Left colon (tissue), 2 donors: ENCODE data around the gene PCGF3. TPM values are rescaled to one million over a fixed set of nuclear protein-coding genes. Genes with fewer than 3 reads are reported as not detected.
"Not testable (repeated sequence)": the region's sequence is repeated elsewhere in the genome, so short reads cannot be mapped to it uniquely, and the experiment has no call there.

Source experiments
- ATAC-seq: fragments of 200-7000 bp; cut with Tn5 transposase; one replicate; pipeline ENCODE4 v1.9.1; 2020; ENCODE audit warnings: mild to moderate bottlenecking, moderate library complexity
- DNase-seq, 2 donors: peaks; one replicate each; pipeline ENCODE4 v3.0.0-alpha.2; 2020
- intact Hi-C, 2 donors: fragments of 100-400 bp; cut with DNase I in 1 of 2; cut with micrococcal nuclease in 1 of 2; formaldehyde crosslinking; loops; one replicate each; pipeline versions ENCODE4 v1.11.2 to v1.14.0; 2022; cut with DNase I, micrococcal nuclease
- total RNA-seq, 2 donors: library from RNA; stranded (reverse); fragmentation: NEBNext Ultra II Directional; extraction: Animal tissue kit (Norgen Biotek cat#: 25700); gene quantifications; one replicate each; pipeline ENCODE4 v1.2.1, GENCODE V29; 2021
- donor health status: DM: no; HTN: no; CAD: no.
- donor health status: DM: yes; HTN: yes; CAD: no.

The PCGF3 gene
- total RNA-seq, 2 donors from 2014 or later, result 46.9 to 51.9 TPM

DNA sequence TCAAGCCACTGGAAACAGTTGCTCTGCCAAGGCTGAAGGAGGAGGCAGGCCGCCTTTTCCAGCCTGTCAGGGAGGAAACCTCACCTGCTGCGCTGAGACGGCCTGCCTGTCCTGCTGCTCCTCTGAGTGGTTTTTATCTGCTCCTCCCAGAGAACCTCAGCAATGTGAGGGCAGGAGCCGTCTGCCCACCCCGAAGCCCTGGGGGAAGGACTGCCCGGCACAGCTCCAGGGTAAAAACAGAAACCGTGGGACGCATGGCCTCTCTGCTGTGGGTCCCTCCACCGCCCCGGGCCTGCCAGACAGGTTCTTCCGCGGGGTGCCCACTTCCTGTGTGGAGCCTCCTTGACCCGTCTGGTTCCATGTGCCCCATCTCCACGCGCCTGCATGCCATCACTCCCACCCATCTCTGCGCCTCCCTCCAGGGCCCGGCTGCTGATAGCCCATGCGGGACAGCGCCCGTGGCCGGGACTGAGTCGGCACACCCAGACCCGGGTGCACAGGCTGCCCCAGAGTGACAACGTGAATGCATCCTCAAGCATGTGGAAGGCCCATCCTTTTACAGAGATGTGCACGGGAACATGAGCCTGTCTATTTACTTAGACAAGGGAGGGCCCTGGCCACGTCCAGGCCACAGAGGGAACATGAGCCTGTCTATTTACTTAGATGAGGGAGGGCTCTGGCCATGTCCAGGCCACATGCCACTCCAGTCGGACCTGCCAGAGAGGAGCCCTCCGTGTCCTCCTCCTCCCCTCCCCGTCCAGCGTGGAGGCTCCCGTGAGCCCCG, 12.7 kb upstream of the PCGF3 start:
- intact Hi-C loops, result no loop called here
- ATAC-seq (no peak), DNase-seq (no peak)

DNA sequence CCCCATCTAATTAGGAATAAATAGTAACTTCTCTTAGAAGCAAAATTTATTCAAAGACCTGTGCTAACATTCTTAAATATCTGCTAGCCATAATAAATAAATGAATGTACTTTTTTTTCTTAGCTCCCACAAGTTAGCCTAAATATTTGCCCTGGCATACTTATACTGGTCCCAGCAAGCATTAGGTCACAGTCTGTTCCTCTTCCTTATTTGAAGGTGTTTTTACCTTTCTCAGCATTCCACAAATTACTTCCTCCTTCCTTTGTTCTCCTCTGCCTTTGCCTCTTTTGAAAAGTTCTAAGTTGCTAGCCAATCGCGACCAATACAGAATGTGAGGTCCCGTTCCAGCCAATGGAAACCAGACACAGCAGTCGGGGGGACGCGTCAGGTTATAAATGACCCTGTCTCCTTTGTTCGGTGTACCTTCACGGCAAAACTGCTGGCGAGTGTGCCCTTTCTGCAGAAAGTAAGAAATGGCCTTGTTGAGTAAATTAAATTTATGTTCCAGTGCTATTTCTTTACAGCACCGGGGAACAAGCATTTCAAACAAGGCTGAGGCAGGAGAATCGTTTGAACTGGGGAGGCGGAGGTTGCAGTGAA, 11.2 kb upstream of the PCGF3 start:
- ATAC-seq, intact Hi-C loops, DNase-seq: not testable (repeated sequence)

DNA sequence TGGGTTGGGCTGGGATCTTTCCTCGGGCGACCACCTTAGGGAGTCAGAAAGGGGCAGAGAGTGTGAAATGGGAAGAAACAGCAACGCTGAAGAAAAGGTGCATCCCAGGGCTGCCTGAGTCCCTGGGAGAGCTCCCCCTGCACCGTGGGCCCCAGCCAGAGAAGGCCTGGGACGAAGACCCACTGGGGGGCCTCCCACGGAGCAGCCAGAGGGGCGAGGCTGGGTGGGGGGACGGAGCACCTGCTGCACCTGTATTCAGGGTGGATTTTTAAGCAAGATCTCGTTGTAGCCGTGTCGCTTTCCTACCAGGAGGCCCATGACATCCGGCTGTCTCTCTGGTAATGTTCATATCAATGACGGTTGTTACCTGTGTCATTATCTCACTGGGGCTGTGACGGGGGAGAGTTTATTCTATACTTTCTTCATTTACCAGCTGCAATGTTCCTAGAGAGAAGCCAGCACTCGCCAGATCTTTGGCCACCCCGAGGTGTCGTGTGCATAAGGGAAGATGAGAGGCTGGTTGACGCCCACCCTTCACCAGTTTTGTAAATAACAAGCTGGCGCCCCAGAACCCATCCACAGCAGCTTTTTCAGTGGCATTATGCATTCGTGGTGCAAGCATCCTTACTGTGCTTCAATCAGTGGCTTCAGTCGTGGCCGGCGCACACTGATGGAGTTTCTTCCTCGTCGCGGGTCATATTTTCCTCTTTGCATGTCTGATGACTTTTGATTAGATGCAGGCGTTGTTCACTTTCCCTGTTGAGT, 5.6 kb upstream of the PCGF3 start:
- intact Hi-C loops, result no loop called here
- ATAC-seq (no peak), DNase-seq (no peak)

DNA sequence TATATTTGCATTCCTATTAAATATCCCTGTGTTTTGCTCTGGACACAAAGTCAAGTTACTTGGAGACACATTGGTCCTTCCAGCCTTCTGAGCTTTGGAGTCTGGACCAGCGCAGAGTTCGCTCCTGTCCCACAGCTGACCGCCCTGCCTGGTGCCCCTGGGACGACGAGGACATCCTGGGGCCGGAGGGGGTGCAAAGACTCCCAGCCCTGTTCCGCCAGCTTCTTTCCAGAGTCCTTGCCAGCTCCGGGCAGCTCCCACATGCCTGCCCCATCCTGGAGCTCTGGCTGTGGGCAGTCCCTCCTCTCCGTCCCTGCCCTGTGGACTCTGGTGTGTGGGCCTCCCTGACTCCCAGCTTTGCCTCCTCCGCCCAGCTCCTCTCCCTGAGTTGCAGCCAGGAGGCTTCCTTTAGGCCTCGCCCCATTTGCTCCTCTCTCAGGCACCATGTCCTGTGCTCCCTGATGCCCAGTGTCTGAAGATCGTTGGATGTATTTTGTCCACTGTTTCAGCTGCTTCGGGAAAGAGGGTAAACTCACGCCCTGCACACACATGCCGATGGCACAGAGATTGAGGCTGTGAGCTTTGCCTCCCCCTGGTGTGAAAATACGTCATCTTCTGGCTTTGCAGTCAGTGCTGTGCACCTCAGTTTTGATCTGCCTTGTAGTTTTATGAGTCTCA, 4.9 kb upstream of the PCGF3 start:
- no peak for DNase-seq
- ATAC-seq, result no peak
- intact Hi-C loops, result no loop called here

DNA sequence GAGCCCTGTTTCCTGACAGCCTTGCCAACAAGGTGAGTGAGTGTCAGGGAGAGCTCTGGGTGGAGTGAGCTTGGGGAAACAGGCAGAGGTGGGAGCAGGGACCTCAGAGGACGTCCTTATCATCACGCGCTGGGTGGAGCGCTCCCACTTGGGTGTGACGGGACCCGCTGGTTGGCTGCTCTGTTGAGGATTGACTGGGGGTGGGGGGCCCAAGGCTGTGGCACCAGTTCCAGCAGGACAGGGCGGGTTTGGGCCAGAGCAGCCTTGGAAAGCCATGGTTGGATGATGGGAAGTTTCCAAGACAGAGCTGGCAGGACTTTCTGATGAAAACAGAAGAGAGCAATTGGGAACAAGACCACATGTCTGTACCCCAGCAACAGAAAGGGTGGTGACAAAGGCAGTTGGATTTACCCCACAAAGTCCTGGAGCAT, 3.0 kb upstream of the PCGF3 start:
- intact Hi-C loops, result no loop called here
- no peak for DNase-seq
- ATAC-seq, result no peak

DNA sequence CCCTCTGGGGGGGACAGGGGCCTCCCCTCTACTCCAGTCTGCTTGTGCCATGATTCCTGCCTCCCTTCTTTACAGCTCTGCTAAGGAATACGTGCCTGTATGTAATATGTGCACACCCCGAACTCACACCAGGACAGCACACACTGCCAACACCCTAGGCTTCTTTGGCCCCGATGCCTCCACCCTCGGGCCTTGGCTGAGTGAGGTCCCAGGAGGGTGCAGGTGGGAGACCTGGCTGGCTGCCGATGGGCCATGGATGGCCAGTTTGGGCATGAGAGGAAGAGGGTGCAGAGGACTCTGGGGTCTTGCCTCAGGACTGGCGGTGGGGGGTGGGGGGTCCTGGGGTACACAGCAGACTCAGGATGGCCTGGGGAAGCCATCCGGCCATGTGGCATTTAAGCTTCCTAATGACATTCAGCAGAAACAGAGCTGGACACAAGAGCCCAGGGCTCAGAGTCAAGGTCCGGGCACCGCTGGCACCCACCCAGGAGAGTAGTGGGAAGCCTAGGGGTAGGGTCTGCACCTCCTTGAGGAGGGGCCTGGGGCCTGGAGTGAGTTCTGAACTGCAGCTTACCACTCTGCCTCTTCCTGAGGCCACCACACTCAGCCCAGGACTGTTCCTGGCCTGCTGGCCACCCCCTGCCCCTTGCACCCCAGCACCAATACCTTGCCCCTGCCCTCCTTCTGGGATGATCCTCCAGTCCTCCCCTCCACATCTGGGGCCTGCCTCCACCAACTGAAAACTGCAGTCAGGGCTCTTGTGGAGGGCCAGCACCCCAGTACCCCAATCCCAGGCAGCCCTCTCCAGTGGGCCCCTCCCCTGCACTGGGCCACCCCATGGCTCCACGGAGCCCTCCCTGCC, 2.1 kb upstream of the PCGF3 start:
- ATAC-seq (no peak), DNase-seq (no peak)
- intact Hi-C loops, result no loop called here

DNA sequence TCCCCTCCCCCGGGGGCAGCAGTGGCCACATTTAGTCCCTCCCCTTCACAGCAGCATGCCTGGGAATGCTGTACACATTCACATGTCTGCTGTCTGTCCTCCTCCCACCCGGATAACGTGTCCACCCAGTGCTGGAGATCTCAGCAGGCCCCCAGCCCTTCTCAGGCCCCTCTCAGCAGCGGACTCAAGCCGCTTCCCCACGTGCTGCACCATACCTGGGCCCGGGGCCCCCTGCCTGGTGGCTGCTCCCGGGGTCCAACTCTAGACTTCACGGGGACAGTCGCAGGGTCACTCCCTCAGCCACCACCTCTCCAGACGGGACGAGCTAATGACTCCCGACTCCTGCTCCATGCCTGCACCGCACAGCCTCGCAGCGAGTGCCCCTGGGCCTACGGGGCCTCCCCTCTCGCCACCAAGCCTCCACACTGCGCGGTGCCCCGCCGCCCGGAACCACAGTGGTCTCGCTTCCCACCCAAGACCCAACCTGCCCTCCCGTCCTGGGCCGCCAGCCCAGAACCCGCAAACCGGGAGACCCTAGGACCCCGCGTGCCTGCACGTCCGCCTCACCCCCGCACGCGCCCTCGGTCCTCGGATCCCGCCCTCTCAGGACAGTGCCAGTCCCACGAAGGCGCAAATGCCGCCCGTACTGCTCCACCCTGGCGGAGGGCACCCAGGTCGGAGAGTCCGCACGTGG, 1.3 kb upstream of the PCGF3 start:
- DNase-seq (no peak), ATAC-seq (no peak)
- intact Hi-C loops, result no loop called here

DNA sequence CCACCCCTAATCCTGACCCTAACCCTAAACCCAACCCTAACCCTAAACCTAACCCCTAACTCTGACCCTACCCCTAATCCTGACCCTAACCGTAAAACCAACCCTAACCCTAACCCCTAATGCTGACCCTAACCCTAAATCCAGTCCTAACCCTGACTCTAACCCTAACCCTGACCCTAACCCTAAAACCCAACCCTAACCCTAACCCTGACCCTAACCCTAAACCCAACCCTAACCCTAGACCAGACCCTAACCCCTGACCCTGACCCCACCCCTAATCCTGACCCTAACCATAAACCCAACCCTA, 708 bp upstream of the PCGF3 start:
- intact Hi-C loops, result no loop called here
- DNase-seq (no peak), ATAC-seq (no peak)

DNA sequence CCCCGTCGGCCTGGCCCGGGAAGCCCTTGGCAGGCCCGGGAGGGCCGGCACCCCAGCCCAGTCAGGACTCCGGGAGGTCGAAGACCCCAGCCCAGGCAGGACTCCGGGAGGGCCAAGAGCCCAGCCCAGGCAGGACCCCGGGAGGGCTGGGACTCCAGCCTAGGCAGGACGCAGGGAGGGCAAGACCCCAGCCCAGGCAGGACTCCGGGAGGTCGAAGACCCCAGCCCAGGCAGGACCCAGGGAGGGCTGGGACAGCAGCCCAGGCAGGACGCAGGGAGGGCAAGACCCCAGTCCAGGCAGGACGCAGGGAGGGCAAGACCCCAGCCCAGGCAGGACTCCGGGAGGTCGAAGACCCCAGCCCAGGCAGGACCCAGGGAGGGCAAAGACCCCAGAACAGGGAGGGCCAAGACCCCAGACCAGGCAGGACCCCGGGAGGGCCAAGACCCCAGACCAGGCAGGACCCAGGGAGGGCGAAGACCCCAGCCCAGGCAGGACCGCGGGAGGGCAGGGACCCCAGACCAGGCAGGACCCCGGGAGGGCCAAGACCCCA, 526 bp downstream of the PCGF3 start:
- intact Hi-C loops, DNase-seq, ATAC-seq: not testable (repeated sequence)

DNA sequence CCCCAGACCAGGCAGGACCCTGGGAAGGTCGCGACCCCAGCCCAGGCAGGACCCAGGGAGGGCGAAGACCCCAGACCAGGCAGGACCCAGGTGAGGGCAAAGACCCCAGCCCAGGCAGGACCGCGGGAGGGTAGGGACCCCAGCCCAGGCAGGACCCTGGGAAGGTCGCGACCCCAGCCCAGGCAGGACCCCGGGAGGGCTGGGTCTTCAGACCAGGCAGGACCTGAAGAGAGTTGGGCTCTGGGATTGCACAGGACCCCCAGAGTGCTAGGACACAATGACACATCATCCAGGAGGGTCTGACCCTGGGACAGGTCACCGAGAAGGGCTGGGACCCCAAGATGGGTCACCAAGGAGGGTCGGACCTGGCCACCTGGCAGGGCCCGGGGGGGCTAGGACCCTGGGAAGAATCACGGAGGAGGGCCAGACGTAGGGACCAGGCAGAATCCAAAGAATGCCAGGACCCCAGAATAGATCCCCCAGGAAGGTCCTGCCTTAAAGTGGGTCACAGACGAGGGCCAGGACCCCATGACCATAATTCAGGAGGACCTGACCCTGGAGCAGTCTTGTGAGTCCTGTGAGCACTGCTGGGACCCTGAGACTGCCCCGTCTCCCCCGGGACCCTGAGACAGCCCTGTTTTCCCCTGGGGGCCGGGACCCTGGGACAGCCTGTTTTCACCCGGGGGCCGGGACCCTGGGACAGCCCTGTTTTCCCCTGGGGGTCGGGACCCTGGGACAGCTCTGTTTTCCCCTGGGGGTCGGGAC, 1.4 kb downstream of the PCGF3 start:
- ATAC-seq (no peak), DNase-seq (no peak)
- intact Hi-C loops, result no loop called here

DNA sequence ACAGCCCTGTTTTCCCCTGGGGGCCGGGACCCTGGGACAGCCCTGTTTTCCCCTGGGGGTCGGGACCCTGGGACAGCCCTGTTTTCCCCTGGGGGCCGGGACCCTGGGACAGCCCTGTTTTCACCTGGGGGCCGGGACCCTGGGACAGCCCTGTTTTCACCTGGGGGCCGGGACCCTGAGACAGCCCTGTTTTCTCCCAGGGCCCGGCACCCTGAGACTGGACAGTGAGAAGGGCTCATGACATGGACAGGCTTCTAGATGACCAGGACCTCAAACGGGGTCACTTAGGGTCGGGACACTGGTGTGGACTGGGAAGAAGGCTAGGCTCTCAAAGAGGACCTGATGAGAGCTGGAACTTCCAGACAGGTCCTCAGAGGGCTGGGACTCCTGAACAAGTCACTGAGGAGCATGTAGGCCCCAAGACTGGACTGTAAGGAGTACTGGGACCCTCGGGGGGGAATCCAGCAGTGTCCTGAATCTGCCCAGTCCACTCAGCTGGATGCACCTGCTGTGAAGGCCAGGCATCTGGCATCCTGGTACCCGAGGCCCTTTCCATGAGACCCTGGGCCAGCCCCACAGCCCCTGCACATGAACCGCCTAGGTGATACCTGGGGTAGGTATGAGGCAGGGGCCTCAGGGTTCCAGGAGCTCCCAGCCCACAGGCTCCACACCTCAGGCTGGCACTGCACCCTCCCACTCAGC, 2.4 kb downstream of the PCGF3 start:
- DNase-seq (no peak), ATAC-seq (no peak)
- intact Hi-C loops, result no loop called here

DNA sequence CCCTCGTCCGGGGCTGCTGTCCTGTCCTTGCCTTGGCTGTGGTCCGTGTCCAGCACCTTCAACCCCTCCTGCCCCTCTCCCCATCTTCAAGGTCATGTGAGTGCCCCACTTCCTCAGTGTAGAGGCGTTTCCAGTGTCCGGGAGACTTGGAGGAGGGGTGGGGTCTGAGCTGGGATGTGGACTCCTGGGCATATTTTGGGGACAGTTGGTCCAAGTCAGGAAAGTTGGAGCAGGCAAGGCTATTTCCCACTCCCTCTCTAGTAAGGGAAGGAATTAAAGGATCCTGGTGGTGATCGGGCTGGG, 3.0 kb downstream of the PCGF3 start:
- intact Hi-C loops, result no loop called here
- ATAC-seq, result no peak

DNA sequence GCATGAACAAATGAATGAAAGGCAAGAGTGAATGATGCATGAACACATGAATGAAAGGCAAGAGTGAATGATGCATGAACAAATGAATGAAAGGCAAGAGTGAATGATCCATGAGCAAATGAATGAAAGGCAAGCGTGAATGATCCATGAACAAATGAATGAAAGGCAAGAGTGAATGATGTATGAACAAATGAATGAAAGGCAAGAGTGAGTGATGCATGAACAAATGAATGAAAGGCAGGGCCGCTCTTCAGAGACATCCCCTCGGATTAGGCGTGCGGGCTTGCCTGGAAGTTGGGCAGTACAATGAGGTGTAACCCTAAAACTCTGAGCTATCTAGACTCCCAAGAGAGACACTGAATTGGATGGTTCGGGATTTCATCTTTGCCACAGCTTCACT, 3.7 kb downstream of the PCGF3 start:
- no peak for DNase-seq
- no peak for ATAC-seq
- intact Hi-C loops, result no loop called here

More for the DNA sequence above, 3.0 kb downstream of the PCGF3 start:
- no peak for DNase-seq

DNA sequence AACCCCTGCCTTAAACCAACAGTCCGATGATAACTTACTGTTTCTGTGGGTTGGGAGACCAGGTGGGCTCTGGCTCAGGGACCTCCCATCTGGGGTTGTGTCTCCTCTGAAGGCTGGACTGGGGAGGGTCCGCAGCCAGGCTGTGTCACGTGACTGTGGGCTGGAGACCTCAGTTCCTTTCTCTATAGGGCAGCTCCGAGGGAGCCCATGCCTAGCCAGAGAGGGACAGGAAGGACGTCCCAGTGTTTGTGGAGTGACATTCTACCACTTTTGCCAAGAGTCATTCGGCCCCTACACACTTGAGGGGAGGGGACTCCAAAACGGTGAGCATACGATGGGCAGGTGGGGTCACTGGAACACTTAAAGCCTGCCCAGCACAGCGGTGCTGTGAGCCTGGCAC, 4.5 kb downstream of the PCGF3 start:
- ATAC-seq, result no peak
- intact Hi-C loops, result no loop called here
- no peak for DNase-seq

DNA sequence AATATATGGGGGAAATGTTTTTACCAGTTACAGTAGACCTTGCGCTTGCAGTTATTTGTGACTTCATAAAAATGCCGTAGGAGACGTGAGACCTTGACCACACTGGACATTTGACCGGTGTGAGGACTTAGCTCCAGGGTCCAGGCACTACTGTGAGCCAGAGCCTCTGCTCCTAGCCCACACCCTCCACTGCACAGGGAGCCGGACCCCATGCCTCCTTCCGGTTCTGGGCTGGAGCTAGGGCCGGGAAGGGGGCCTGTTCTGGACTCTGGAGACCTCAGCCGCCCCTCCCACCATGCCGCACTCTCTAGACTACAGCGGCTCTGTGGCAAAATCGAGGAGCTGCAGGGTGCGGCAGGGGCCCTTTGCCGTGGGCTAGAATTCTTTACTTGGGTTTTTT, 5.3 kb downstream of the PCGF3 start:
- DNase-seq (no peak), ATAC-seq (no peak)
- intact Hi-C loops, result no loop called here

DNA sequence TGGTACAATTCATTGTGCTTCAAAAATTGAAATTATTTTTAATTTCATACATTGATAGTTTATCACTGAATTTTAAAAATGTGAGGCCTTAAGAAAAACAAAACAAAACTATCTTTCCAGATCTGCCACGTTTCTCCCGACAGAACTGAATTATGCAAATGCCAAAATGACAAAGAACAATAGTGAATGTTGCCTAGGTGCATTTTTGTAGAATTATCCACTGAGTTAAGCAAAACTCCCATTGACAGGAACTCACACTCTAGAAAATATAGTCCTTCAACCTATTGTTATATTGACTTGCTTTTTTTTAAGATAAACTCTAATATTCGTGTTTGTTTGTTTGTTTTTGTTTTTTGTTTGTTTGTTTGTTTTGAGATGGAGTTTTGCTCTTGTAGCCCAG, 6.5 kb downstream of the PCGF3 start:
- no peak for ATAC-seq
- DNase-seq, result no peak
- intact Hi-C loops, result no loop called here
